ENCODE results near the gene FGFR3. TPM values are rescaled to one million over a fixed set of nuclear protein-coding genes. Genes with fewer than 3 reads are reported as not detected.

FGFR3 gene
- total RNA-seq, 2 donors from 2014 or later, result 8.7 to 78.2 TPM

- H3K9me3 ChIP-seq, result no peaks in the 10 kb centered on the region
- 23% methylated on average over 26 of the region's 32 CpGs for WGBS
- H3K4me3 ChIP-seq, result peak overlapping the region; percentile 24 to 32
- no peak for DNase-seq (ENCODE audit: low spot score)
- no peaks in the 10 kb centered on the region for H3K36me3 ChIP-seq
- H3K4me1 ChIP-seq (replicated peaks), result peaks cover 2% of the 10 kb centered on the region
- peaks cover 4% of the 10 kb centered on the region for H3K27me3 ChIP-seq (replicated peaks; ENCODE audit: insufficient read depth)
- no peak for TF ChIP-seq POLR2A (IDR thresholded peaks at IDR 0.05)
- TF ChIP-seq CTCF (IDR thresholded peaks at IDR 0.05), result peak in 1 of 4 experiments; percentile 15
- intact Hi-C loops (cut with DNase I), result no loop called here
- H3K27ac ChIP-seq, result peak overlapping the region in 1 of 2 donors; percentile 11
These were observed 25.2 kb upstream of the FGFR3 start for GRCh38 chr4:1767770-1768366.

- TF ChIP-seq POLR2A (IDR thresholded peaks at IDR 0.05) (no peak), POLR2AphosphoS5 (IDR thresholded peaks at IDR 0.05) (no peak), CTCF (IDR thresholded peaks at IDR 0.05) (no peak)
- DNase-seq (ENCODE audit: low spot score), result peak; percentile 61
- peaks cover 4% of the 10 kb centered on the region for H3K27me3 ChIP-seq (replicated peaks; ENCODE audit: insufficient read depth)
- no peaks in the 10 kb centered on the region for H3K9me3 ChIP-seq
- H3K4me3 ChIP-seq, result no peak overlapping the region
- WGBS, result 49% methylated on average over 23 of the region's 23 CpGs
- intact Hi-C loops (cut with DNase I), result no loop called here
- H3K36me3 ChIP-seq, result no peaks in the 10 kb centered on the region
- H3K4me1 ChIP-seq (replicated peaks), result peaks cover 2% of the 10 kb centered on the region
- peak overlapping the region in 1 of 2 donors; percentile 11 for H3K27ac ChIP-seq
These were observed 24.6 kb upstream of the FGFR3 start for GRCh38 chr4:1768367-1769034.

- intact Hi-C loops (cut with DNase I), result no loop called here
- Histone ChIP-seq H3K4me1 (replicated peaks) (peaks cover 2% of the 10 kb centered on the region), H3K27ac (no peak overlapping the region), H3K4me3 (no peak overlapping the region), H3K27me3 (replicated peaks; ENCODE audit: insufficient read depth) (peaks cover 4% of the 10 kb centered on the region), H3K36me3 (no peaks in the 10 kb centered on the region), H3K9me3 (no peaks in the 10 kb centered on the region)
- WGBS, result 93% methylated on average over 6 of the region's 6 CpGs
- DNase-seq (ENCODE audit: low spot score), result no peak
- no peak for TF ChIP-seq CTCF (IDR thresholded peaks at IDR 0.05)
- TF ChIP-seq POLR2A (IDR thresholded peaks at IDR 0.05), result no peak
- no peak for TF ChIP-seq POLR2AphosphoS5 (IDR thresholded peaks at IDR 0.05)
These were observed 23.4 kb upstream of the FGFR3 start for GRCh38 chr4:1769692-1770091.

- Histone ChIP-seq H3K27ac (no peak overlapping the region), H3K4me3 (no peak overlapping the region), H3K27me3 (replicated peaks; ENCODE audit: insufficient read depth) (peaks cover 4% of the 10 kb centered on the region), H3K4me1 (replicated peaks) (peaks cover 2% of the 10 kb centered on the region), H3K36me3 (no peaks in the 10 kb centered on the region), H3K9me3 (no peaks in the 10 kb centered on the region)
- intact Hi-C loops (cut with DNase I), result no loop called here
- DNase-seq (ENCODE audit: low spot score), result no peak
- TF ChIP-seq POLR2A (IDR thresholded peaks at IDR 0.05) (no peak), CTCF (IDR thresholded peaks at IDR 0.05) (no peak), POLR2AphosphoS5 (IDR thresholded peaks at IDR 0.05) (no peak)
- 49% methylated on average over 33 of the region's 33 CpGs for WGBS
These were observed 22.8 kb upstream of the FGFR3 start for GRCh38 chr4:1770245-1770644.

- peaks cover 2% of the 10 kb centered on the region for H3K4me1 ChIP-seq (replicated peaks)
- peaks cover 4% of the 10 kb centered on the region for H3K27me3 ChIP-seq (replicated peaks; ENCODE audit: insufficient read depth)
- no peak overlapping the region for H3K4me3 ChIP-seq
- WGBS, result 81% methylated on average over 7 of the region's 11 CpGs
- TF ChIP-seq POLR2AphosphoS5 (IDR thresholded peaks at IDR 0.05) (no peak), POLR2A (IDR thresholded peaks at IDR 0.05) (no peak), CTCF (IDR thresholded peaks at IDR 0.05) (no peak)
- no peak overlapping the region for H3K27ac ChIP-seq
- H3K36me3 ChIP-seq, result no peaks in the 10 kb centered on the region
- no peaks in the 10 kb centered on the region for H3K9me3 ChIP-seq
- DNase-seq (ENCODE audit: low spot score), result no peak
- intact Hi-C loops (cut with DNase I), result no loop called here
These were observed 22.3 kb upstream of the FGFR3 start for GRCh38 chr4:1770791-1771231.
